GM18861 (cell line): ENCODE measurements around the gene PDE11A.

Source experiments
- ATAC-seq: cut with Tn5 transposase; IDR thresholded peaks from one replicate; pipeline ENCODE4 v1.9.1; 2021; ENCODE audit not compliant: unreplicated experiment

Gene PDE11A

GRCh38 chr2:177675350-177675821 is 397.2 kb downstream of the PDE11A start:
- ATAC-seq, result no peak

GRCh38 chr2:177673602-177674595 is 398.7 kb downstream of the PDE11A start:
- no peak for ATAC-seq

- ATAC-seq, result no peak
Measured at GRCh38 chr2:177671662-177672061, 400.9 kb downstream of the PDE11A start.

- ATAC-seq, result no peak
Measured at GRCh38 chr2:177670791-177671535, 401.6 kb downstream of the PDE11A start.

- no peak for ATAC-seq
Measured at GRCh38 chr2:177669625-177670330, 402.8 kb downstream of the PDE11A start.

GRCh38 chr2:177669201-177669600 is 403.4 kb downstream of the PDE11A start:
- ATAC-seq, result no peak

- ATAC-seq, result no peak
Measured at GRCh38 chr2:177668617-177669016, 404.0 kb downstream of the PDE11A start.

GRCh38 chr2:177667626-177668025 is 405.0 kb downstream of the PDE11A start:
- ATAC-seq, result no peak

- no peak for ATAC-seq
Measured at GRCh38 chr2:177666408-177666807, 406.2 kb downstream of the PDE11A start.

- ATAC-seq, result no peak
Measured at GRCh38 chr2:177665948-177666347, 406.6 kb downstream of the PDE11A start.

GRCh38 chr2:177665328-177665727 is 407.2 kb downstream of the PDE11A start:
- ATAC-seq, result no peak

- ATAC-seq, result no peak
Measured at GRCh38 chr2:177662895-177663294, 409.7 kb downstream of the PDE11A start.

GRCh38 chr2:177660742-177661141 is 411.8 kb downstream of the PDE11A start:
- no peak for ATAC-seq

GRCh38 chr2:177658309-177658708 is 414.3 kb downstream of the PDE11A start:
- ATAC-seq, result no peak

GRCh38 chr2:177651833-177652232 is 420.7 kb downstream of the PDE11A start:
- ATAC-seq, result no peak

GRCh38 chr2:177649568-177650518 is 422.7 kb downstream of the PDE11A start:
- ATAC-seq, result no peak

- ATAC-seq, result no peak
Measured at GRCh38 chr2:177646791-177647190, 425.8 kb downstream of the PDE11A start.

- ATAC-seq, result no peak
Measured at GRCh38 chr2:177646241-177646640, 426.3 kb downstream of the PDE11A start.

- ATAC-seq, result no peak
Measured at GRCh38 chr2:177641331-177641730, 431.2 kb downstream of the PDE11A start.

GRCh38 chr2:177640423-177640822 is 432.2 kb downstream of the PDE11A start:
- no peak for ATAC-seq
